ENCODE measurements around the gene TNFRSF9.

GRCh38 chr1:7941437-7941793, 776 bp upstream of the TNFRSF9 start:
- TF ChIP-seq CTCF (IDR thresholded peaks at IDR 0.05; ENCODE audit: low read length), result no peak
- TF ChIP-seq EZH2 (IDR thresholded peaks at IDR 0.05; ENCODE audit: borderline replicate concordance, low read length), result no peak
